Stimulated activated CD8-positive, alpha-beta memory T cell treated with anti-CD3 and anti-CD28 coated beads, Interleukin-4, amount 100 ng/mL, for 4 hours (primary cell): ENCODE measurements around the gene TLL2.

Experiments
- DNase-seq, 2 donors: peaks; one replicate each; pipeline ENCODE4 v3.0.0-alpha.2; 2020; ENCODE audit warnings: low read depth in 2 of 2, low spot score in 1 of 2

Gene TLL2

GRCh38 chr10:96431211-96431970, 82.3 kb downstream of the TLL2 start:
- DNase-seq = no peak

GRCh38 chr10:96427291-96427690, 86.4 kb downstream of the TLL2 start:
- DNase-seq = no peak

GRCh38 chr10:96422525-96422924, 91.2 kb downstream of the TLL2 start:
- DNase-seq = no peak

GRCh38 chr10:96421995-96422394, 91.7 kb downstream of the TLL2 start:
- no peak for DNase-seq

- DNase-seq = no peak
Measured at GRCh38 chr10:96420228-96421009, 93.3 kb downstream of the TLL2 start.

GRCh38 chr10:96419351-96419750, 94.4 kb downstream of the TLL2 start:
- no peak for DNase-seq

GRCh38 chr10:96418582-96418981, 95.1 kb downstream of the TLL2 start:
- DNase-seq = no peak

- no peak for DNase-seq
Measured at GRCh38 chr10:96417441-96417840, 96.3 kb downstream of the TLL2 start.

- no peak for DNase-seq
Measured at GRCh38 chr10:96416643-96417042, 97.1 kb downstream of the TLL2 start.

- DNase-seq = no peak
Measured at GRCh38 chr10:96415891-96416554, 97.7 kb downstream of the TLL2 start.

- no peak for DNase-seq
Measured at GRCh38 chr10:96415150-96415890, 98.4 kb downstream of the TLL2 start.

GRCh38 chr10:96414303-96414702, 99.4 kb downstream of the TLL2 start:
- no peak for DNase-seq

GRCh38 chr10:96413151-96413787, 100.5 kb downstream of the TLL2 start:
- DNase-seq = no peak

- DNase-seq = no peak
Measured at GRCh38 chr10:96411716-96412320, 101.9 kb downstream of the TLL2 start.

GRCh38 chr10:96410296-96410695, 103.4 kb downstream of the TLL2 start:
- DNase-seq = no peak

- DNase-seq = no peak
Measured at GRCh38 chr10:96408201-96408600, 105.5 kb downstream of the TLL2 start.

- DNase-seq = no peak
Measured at GRCh38 chr10:96407560-96408069, 106.1 kb downstream of the TLL2 start.

GRCh38 chr10:96406091-96406490, 107.6 kb downstream of the TLL2 start:
- DNase-seq = no peak

- no peak for DNase-seq
Measured at GRCh38 chr10:96402417-96403305, 111.1 kb downstream of the TLL2 start.
